ENCODE results near the gene MAGOHB.

- TF ChIP-seq CTCF (conservative IDR thresholded peaks at IDR 0.05; ENCODE audit: low read depth, low read length) (no peak), POLR2A (IDR thresholded peaks at IDR 0.05; ENCODE audit: low read depth, low read length) (no peak), CEBPB (IDR thresholded peaks at IDR 0.05; ENCODE audit: low read depth, low read length) (no peak), RFX5 (IDR thresholded peaks at IDR 0.05; ENCODE audit: low read depth, low read length) (no peak), RAD21 (IDR thresholded peaks at IDR 0.05; ENCODE audit: low read length) (no peak), NFE2L2 (IDR thresholded peaks at IDR 0.05; ENCODE audit: low read depth, low read length) (no peak)
Measured at GRCh38 chr12:10620078-10620779, 6.8 kb upstream of the MAGOHB start.
